Measurements from ENCODE around the gene RXFP2.
A peak's percentile ranks its signal among the peaks of the same experiment; 100 is the strongest.

RXFP2 gene

GRCh38 chr13:31755803-31756212, 16.5 kb downstream of the RXFP2 start:
- no peak for TF ChIP-seq CTCF (IDR thresholded peaks at IDR 0.05)
- Histone ChIP-seq H3K36me3 (no peaks in the 10 kb centered on the region), H3K4me1 (peaks cover 0 to 55% (median 7%) of the 10 kb centered on the region in 4 donors), H3K9me3 (no peaks in the 10 kb centered on the region), H3K27me3 (no peaks in the 10 kb centered on the region), H3K27ac (peak overlapping the region; percentile 82 to 90), H3K4me3 (peak overlapping the region in 1 of 2 donors; percentile 29)
- intact Hi-C loops (cut with DNase I; ENCODE audit: low total_unique reads) = no loop called here
- DNase-seq = no peak

- DNase-seq = peak; percentile 45 to 82
- no peaks in the 10 kb centered on the region for H3K9me3 ChIP-seq
- peak overlapping the region; percentile 82 to 90 for H3K27ac ChIP-seq
- H3K36me3 ChIP-seq = no peaks in the 10 kb centered on the region
- H3K4me3 ChIP-seq = no peak overlapping the region
- no peaks in the 10 kb centered on the region for H3K27me3 ChIP-seq
- no peak for TF ChIP-seq CTCF (IDR thresholded peaks at IDR 0.05)
- intact Hi-C loops (cut with DNase I; ENCODE audit: low total_unique reads) = no loop called here
- peaks cover 0 to 50% (median 7%) of the 10 kb centered on the region in 4 donors for H3K4me1 ChIP-seq
Observed at GRCh38 chr13:31756346-31756745, 17.0 kb downstream of the RXFP2 start.

GRCh38 chr13:31761951-31762350, 22.6 kb downstream of the RXFP2 start:
- intact Hi-C loops (cut with DNase I; ENCODE audit: low total_unique reads) = no loop called here
- Histone ChIP-seq H3K4me3 (no peak overlapping the region), H3K9me3 (no peaks in the 10 kb centered on the region), H3K27ac (no peak overlapping the region), H3K4me1 (peaks cover 4 to 49% (median 18%) of the 10 kb centered on the region in 4 donors), H3K27me3 (no peaks in the 10 kb centered on the region), H3K36me3 (no peaks in the 10 kb centered on the region)
- no peak for TF ChIP-seq CTCF (IDR thresholded peaks at IDR 0.05)
- DNase-seq = no peak

GRCh38 chr13:31764556-31764955, 25.2 kb downstream of the RXFP2 start:
- H3K36me3 ChIP-seq = no peaks in the 10 kb centered on the region
- no peak overlapping the region for H3K4me3 ChIP-seq
- DNase-seq = no peak
- H3K27ac ChIP-seq = peak overlapping the region; percentile 77 to 78
- peaks cover 6 to 52% (median 33%) of the 10 kb centered on the region in 4 donors for H3K4me1 ChIP-seq
- intact Hi-C loops (cut with DNase I; ENCODE audit: low total_unique reads) = no loop called here
- H3K27me3 ChIP-seq = no peaks in the 10 kb centered on the region
- no peaks in the 10 kb centered on the region for H3K9me3 ChIP-seq
- no peak for TF ChIP-seq CTCF (IDR thresholded peaks at IDR 0.05)

- no peak for DNase-seq
- Histone ChIP-seq H3K9me3 (no peaks in the 10 kb centered on the region), H3K27me3 (no peaks in the 10 kb centered on the region), H3K4me3 (no peak overlapping the region), H3K4me1 (peaks cover 6 to 52% (median 33%) of the 10 kb centered on the region in 4 donors), H3K36me3 (no peaks in the 10 kb centered on the region), H3K27ac (peak overlapping the region; percentile 77 to 78)
- intact Hi-C loops (cut with DNase I; ENCODE audit: low total_unique reads) = no loop called here
- no peak for TF ChIP-seq CTCF (IDR thresholded peaks at IDR 0.05)
Observed at GRCh38 chr13:31765138-31765785, 25.9 kb downstream of the RXFP2 start.

All from tibial artery (tissue), 4 donors.